ENCODE results near the gene ERAS.

GRCh38 chrX:48814722-48815121 lies 11.6 kb upstream of the ERAS start:
- TF ChIP-seq POLR2A (IDR thresholded peaks at IDR 0.05) (no peak), CTCF (IDR thresholded peaks at IDR 0.05) (no peak)
